ENCODE data around the gene NEMP2.

NEMP2 gene
- 8.6 to 30.3 (median 16.3) reads per million in 3 experiments for total RNA-seq

- DNase-seq, result peak; percentile 83
Observed at GRCh38 chr2:190534310-190535120, at the start of gene NEMP2. TSS of gene NEMP2 (minus strand) at chr2:190534722. CDS start at chr2:190534655, 67 bp downstream.

GRCh38 chr2:190583507-190584337, 49.2 kb upstream of the NEMP2 start:
- DNase-seq, result no peak

GRCh38 chr2:190582736-190583506, 48.4 kb upstream of the NEMP2 start:
- no peak for DNase-seq

GRCh38 chr2:190582019-190582418, 47.5 kb upstream of the NEMP2 start:
- DNase-seq, result no peak

GRCh38 chr2:190579915-190580846, 45.7 kb upstream of the NEMP2 start:
- no peak for DNase-seq

- no peak for DNase-seq
Observed at GRCh38 chr2:190579058-190579410, 44.5 kb upstream of the NEMP2 start.

- DNase-seq, result no peak
Observed at GRCh38 chr2:190578158-190579057, 43.9 kb upstream of the NEMP2 start.

GRCh38 chr2:190576573-190576972, 42.1 kb upstream of the NEMP2 start:
- no peak for DNase-seq

GRCh38 chr2:190575263-190575662, 40.7 kb upstream of the NEMP2 start:
- DNase-seq, result peak; percentile 11

GRCh38 chr2:190574169-190574568, 39.6 kb upstream of the NEMP2 start:
- DNase-seq, result no peak

- no peak for DNase-seq
Observed at GRCh38 chr2:190572246-190572645, 37.7 kb upstream of the NEMP2 start.

- no peak for DNase-seq
Observed at GRCh38 chr2:190571686-190572085, 37.2 kb upstream of the NEMP2 start.

- DNase-seq, result no peak
Observed at GRCh38 chr2:190570871-190571270, 36.3 kb upstream of the NEMP2 start.

GRCh38 chr2:190569994-190570755, 35.7 kb upstream of the NEMP2 start:
- no peak for DNase-seq

GRCh38 chr2:190564838-190565237, 30.3 kb upstream of the NEMP2 start:
- no peak for DNase-seq

GRCh38 chr2:190563646-190564045, 29.1 kb upstream of the NEMP2 start:
- DNase-seq, result no peak

- no peak for DNase-seq
Observed at GRCh38 chr2:190563109-190563508, 28.6 kb upstream of the NEMP2 start.

- DNase-seq, result no peak
Observed at GRCh38 chr2:190562121-190562520, 27.6 kb upstream of the NEMP2 start.

- no peak for DNase-seq
Observed at GRCh38 chr2:190561094-190561493, 26.6 kb upstream of the NEMP2 start.

GRCh38 chr2:190554357-190555006, 20.0 kb upstream of the NEMP2 start:
- DNase-seq, result no peak
